ENCODE data around the gene CARD14. TPM values are rescaled to one million over a fixed set of nuclear protein-coding genes. Genes with fewer than 3 reads are reported as not detected.

Gene CARD14
- total RNA-seq, 1 donor from 2014 or later = 1.1 TPM

DNA sequence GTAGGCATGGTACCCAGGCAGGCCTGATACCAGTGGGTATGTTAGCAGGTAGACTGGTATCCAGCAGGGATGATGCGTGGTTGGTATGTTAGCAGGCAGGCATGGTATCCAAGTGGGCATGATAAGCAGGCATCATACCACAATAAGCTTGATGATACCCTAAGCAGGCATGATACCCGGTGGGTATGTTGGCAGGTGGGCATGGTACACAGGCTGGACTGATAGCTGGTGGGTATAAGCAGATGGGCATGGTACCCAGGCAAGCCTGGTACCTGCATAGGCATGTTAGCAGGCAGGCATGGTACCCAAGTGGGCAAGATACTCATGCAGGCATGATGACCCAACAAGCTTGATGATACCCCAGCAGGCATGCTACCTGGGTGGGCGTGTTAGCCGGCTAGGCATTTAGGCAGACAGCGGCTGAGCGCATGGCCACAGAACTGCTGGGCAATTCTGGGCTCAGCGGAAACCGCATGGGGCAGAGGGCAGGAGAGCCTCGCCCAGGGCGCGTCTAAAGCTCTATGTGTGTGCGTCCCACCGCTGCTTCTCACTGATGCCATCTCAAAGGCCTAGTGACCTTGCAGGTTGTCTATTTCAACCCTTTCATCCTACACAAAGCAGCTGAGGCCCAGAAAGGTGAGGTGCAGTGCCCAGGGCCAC, 48.0 kb downstream of the CARD14 start:
- Histone ChIP-seq H3K36me3 (peaks cover 29% of the 10 kb centered on the region), H3K4me1 (peaks cover 18% of the 10 kb centered on the region), H3K4me3 (no peak overlapping the region), H3K27ac (no peak overlapping the region), H3K27me3 (no peaks in the 10 kb centered on the region), H3K9me3 (no peaks in the 10 kb centered on the region)
- DNase-seq = no peak
- TF ChIP-seq, protein P1, sequence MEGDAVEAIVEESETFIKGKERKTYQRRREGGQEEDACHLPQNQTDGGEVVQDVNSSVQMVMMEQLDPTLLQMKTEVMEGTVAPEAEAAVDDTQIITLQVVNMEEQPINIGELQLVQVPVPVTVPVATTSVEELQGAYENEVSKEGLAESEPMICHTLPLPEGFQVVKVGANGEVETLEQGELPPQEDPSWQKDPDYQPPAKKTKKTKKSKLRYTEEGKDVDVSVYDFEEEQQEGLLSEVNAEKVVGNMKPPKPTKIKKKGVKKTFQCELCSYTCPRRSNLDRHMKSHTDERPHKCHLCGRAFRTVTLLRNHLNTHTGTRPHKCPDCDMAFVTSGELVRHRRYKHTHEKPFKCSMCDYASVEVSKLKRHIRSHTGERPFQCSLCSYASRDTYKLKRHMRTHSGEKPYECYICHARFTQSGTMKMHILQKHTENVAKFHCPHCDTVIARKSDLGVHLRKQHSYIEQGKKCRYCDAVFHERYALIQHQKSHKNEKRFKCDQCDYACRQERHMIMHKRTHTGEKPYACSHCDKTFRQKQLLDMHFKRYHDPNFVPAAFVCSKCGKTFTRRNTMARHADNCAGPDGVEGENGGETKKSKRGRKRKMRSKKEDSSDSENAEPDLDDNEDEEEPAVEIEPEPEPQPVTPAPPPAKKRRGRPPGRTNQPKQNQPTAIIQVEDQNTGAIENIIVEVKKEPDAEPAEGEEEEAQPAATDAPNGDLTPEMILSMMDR (IDR thresholded peaks at IDR 0.05) = no peak
- no peak for ATAC-seq
- intact Hi-C loops (cut with DNase I) = no loop called here

DNA sequence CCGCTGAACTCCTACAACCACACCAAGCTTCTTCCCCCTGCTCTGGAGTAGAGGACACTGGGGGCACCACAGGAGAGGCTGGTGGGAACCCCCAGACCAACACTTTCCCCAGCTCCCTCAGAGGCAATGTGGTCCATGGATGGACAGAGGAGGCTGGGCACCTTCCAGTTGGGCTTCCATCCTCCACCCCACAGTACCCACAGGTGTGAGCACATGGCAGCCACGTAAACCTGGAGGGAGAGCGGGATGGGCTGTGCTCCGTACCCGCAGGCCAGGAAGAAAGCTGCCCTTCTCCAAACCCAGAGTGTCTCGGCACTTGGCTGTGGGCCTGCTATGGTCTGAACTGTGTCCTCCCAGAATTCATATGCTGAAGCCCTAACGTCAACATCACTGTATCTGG, 48.6 kb downstream of the CARD14 start:
- H3K4me3 ChIP-seq = no peak overlapping the region
- no peak overlapping the region for H3K27ac ChIP-seq
- H3K9me3 ChIP-seq = no peaks in the 10 kb centered on the region
- intact Hi-C loops (cut with DNase I) = no loop called here
- no peaks in the 10 kb centered on the region for H3K27me3 ChIP-seq
- TF ChIP-seq, protein P1 (IDR thresholded peaks at IDR 0.05) = no peak
- DNase-seq (no peak), ATAC-seq (no peak)
- peaks cover 18% of the 10 kb centered on the region for H3K4me1 ChIP-seq
- peaks cover 26% of the 10 kb centered on the region for H3K36me3 ChIP-seq

DNA sequence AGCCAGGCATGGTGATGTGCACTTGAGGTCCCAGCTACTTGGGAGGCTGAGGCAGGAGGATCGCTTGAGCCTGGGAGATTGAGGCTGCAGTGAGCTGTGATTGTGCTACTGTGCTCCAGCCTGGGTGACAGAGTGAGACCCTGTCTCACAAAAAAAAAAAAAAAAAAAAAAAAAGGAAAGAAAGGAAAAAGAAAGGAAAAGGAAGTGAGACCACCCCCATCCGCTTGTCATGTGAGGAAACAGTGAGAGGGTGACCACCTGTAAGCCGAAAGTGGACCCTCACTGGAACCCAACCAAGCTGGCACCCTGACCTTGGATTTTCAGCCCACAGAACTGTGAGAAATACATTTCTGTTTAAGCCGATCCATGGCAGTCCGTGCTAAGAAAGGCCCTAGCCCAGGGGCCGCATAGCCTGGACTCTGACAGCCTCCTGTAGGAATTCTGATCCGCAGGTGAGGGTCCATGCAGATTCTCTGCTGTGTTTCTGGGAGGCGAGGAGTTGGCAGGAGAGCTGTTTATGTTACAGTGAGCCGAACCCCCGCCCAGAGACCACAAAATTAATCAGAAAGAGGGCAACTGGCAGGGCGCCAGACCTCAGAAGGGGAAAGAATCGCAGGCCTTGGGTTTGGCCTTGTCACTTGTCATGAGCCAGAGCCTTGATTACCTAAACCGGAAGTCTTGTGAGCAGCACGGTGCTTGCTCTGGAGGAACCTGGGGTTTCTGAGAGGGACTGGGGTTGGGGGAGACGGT, 49.4 kb downstream of the CARD14 start:
- ATAC-seq = peak; percentile 78
- H3K27me3 ChIP-seq = no peaks in the 10 kb centered on the region
- peaks cover 18% of the 10 kb centered on the region for H3K36me3 ChIP-seq
- peak overlapping the region; percentile 83 for H3K27ac ChIP-seq
- no peaks in the 10 kb centered on the region for H3K9me3 ChIP-seq
- TF ChIP-seq, protein P1 (IDR thresholded peaks at IDR 0.05) = no peak
- intact Hi-C loops (cut with DNase I) = no loop called here
- peaks cover 14% of the 10 kb centered on the region for H3K4me1 ChIP-seq
- H3K4me3 ChIP-seq = peak overlapping the region; percentile 62
- DNase-seq = peak; percentile 89

DNA sequence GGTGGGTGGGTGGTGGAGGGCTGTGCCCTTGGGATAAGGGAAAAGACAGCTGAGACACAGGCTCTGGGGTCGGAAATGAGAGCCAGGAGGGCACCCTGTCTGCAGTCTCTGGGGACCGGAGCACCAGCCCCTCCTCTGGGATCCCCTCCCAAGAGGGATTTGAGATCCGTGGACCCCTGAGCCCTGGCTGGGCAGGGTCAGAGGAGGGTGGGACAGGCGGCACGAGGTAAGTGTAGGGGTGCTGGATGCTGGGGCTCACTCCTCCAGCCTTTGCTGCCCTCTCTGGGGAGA, 49.9 kb downstream of the CARD14 start:
- TF ChIP-seq, protein P1 (IDR thresholded peaks at IDR 0.05) = no peak
- Histone ChIP-seq H3K9me3 (no peaks in the 10 kb centered on the region), H3K4me1 (peaks cover 14% of the 10 kb centered on the region), H3K27me3 (no peaks in the 10 kb centered on the region), H3K4me3 (peak overlapping the region; percentile 62), H3K36me3 (peaks cover 13% of the 10 kb centered on the region), H3K27ac (peak overlapping the region; percentile 83)
- DNase-seq (no peak), ATAC-seq (no peak)
- intact Hi-C loops (cut with DNase I) = no loop called here

DNA sequence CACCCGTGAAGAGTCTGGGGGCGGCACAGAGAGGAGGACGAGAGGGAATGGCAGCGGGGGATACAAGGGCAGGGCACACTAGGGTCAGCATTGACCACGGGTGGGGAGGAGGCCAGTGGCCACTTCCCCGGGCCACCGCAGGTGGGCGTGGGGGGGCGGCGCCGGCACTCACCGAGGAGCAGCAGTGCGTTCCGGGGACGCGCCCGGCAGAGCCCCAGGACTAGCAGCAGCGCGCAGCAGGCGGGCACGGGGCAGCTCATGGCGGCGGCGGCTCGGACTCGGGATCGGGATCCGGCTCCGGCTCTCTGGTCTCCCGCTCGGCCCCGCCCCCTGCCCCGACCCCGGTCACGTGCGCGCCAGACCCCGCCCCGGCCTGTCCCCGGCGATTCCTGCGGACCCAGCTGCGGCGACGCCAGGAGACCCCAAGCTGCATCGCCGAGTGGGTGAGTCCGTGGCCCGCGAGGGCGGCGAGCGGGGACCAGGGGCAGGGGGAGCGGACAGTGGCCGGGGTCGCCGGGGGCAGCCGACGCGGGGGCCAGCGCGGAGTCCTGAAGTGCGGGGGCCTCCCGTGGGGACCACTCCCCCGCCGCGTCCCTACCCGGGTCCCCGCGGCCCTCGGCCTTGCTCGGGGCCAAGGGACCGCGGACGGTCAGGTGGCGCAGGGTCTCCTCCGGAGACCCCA, 50.4 kb downstream of the CARD14 start, which contains the start of the genes SGSH and SLC26A11:
Gene SGSH (minus strand): TSS at position 280 of the 682 bp plus-strand sequence. CDS start 20 bp downstream, at position 260.
Gene SLC26A11 (plus strand): TSS at position 374 of the 682 bp plus-strand sequence. CDS start 1,134 bp downstream, outside the sequence.
- H3K27ac ChIP-seq = peak within 1 kb of the TSS; percentile 83
- peak; percentile 92 for DNase-seq
- peak within 1 kb of the TSS; percentile 62 for H3K4me3 ChIP-seq
- peaks cover 14% of the 10 kb centered on the region for H3K4me1 ChIP-seq
- TF ChIP-seq, protein P1 (IDR thresholded peaks at IDR 0.05) = no peak
- peak; percentile 89 for ATAC-seq
- H3K27me3 ChIP-seq = no peaks in the 10 kb centered on the region
- H3K9me3 ChIP-seq = no peaks in the 10 kb centered on the region
- intact Hi-C loops (cut with DNase I) = no loop called here
- H3K36me3 ChIP-seq = peaks cover 8% of the 10 kb centered on the region
